HS-27A (cell line): Measurements from ENCODE around the gene CD180.

ENCODE experiments used
- DNase-seq: peaks from one replicate; pipeline ENCODE4 v3.0.0-alpha.2; 2012; ENCODE audit warnings: low read depth, missing footprints

The CD180 gene

DNA sequence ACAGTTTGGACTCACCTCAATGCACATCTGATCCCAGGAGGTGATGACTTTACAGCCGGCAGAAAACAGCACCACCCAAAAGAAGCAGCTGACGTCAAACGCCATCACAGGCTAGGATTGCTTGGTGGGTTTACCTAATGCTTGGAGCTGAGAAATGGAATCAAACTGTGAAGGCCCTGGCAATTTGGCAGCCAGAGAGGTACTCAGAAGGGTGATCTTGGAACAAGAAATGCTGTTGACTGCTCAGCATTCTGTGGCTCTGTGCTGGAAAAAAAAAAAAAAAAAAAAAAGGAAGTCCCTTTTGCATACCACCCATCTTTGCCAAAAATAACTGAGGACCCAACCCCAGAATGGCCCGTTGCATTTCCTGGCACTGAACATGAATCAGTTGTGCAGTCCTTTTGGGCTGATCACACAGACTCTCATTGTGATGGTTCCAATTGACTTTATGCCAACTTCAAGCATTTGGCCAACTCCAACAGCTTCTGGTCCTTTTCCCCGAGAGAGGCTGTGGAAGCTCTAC, at the start of gene CD180:
CD180 (minus strand) TSS at position 263 of the 523 bp plus-strand sequence; CDS start at position 105, 158 bp downstream.
- no peak for DNase-seq

DNA sequence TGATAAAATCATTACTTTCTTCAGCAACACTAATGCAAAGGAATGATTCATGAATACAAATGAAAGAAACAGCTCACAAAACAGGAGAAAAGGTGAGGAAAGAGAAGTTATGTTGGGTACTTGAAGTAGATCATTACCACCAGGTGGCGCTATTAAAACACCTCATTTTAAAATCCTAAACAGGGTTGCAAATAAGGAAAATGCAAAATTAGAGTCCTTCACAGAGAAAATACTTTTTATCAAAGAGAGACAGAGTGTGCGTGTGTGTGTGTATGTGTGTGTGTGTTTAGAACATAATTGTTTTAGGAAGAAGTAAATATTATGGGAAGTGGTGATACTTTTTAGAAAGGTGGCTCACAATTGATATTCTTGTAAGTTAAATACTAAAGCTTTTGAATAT, 49.5 kb upstream of the CD180 start:
- DNase-seq, result no peak

DNA sequence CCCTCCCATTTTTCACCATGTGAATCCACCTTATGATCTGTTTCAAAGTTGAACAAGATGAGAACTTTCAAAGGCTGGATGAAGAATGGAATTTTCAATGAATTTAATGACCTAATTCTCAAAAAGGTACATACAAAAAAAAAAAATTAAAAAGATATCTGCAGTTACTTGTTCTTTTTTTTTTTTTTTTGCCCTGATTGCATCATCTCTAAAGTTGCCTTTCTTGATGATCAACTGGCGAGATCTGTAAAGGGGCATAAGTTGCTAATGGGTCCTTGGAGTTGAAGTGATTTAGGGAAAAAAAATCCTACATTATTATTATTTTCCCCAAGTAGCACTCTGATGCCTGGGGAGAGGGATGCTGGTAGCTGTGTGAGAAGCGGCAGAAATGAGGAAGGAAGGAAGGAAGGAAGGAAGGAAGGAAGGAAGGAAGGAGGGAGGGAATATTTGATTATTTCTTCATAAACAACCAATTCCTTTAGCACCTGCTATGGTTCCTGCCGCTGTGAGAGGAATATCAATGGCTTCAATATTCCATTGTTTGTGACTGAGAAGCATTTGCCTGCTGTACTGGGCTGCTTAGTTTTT, 48.8 kb upstream of the CD180 start:
- no peak for DNase-seq

DNA sequence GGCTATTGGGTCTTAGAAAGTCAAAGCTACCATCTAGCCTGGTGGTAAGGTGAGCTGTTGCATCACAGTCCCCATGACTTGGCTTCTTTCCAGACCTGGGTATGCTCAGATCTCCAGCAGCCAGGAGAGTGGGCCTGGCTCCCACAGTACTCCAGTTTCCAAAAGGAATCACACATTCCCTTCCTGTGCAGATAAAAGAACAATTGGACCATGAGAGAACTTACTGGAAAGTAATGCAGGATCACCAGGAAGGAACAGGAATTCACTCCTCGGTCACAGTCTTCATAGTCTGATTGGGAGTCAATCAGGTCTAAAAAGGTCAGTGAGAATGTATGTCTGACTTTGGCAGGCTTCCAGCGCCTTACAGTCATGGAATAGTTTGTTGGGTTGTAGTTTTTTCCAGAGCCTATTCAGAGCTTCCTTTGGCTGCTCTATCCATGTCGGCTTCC, 47.8 kb upstream of the CD180 start:
- no peak for DNase-seq

DNA sequence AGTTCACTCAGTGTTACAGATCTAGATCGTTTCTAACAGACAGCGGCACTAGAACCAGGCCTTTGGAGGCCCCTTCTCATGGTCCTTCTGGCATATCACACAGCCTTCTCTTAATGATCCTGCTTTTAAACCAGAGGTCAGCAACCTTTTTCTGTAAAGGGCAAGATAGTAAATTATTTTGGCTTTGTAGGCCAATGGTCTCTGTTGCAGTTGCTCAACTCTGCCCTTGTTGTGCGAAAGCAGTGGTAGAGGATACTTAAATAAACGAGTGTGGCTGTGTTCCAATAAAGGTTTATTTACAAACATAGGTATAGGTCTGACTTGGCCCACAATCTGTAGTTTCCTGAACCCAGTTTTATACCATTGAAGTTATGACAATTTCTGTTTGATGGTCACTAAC, 47.3 kb upstream of the CD180 start:
- DNase-seq, result no peak

DNA sequence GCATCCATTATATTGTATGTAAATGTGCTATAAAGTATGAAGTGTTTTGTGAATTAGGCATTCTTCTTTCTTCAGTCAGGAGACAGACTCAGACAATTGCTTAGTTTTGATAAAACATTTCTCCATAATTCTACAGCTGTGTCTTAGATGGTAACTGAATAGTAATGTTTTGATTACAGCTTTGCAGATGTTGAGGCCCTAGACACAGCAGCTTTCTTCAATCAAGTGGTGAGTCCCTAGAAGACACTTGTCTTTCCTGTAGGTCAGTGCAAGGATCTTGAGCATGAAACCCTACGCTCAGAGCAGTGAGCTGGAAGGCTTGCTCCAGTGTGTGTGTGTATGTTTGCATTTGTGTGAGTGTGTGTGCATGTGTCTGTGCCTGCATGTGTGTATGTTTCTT, 46.8 kb upstream of the CD180 start:
- DNase-seq, result no peak

DNA sequence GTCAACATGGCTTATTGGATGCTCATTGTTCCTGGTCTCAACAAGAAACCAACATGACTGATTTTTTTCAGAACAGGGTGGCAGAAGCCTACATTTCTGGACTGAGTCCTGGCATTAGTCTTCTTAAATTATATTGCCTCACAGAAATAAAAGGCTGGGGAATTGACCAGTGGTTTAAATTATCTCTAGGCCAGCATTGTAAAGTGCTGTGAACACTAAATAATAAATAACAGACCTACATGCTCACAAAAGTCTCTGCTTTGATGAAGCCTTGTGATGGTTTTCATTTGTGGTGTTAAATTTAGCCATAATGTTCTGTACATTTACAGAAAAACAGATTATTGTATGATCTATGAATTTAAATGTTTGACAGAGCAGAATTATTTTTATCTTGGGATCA, 44.7 kb upstream of the CD180 start:
- DNase-seq, result no peak

DNA sequence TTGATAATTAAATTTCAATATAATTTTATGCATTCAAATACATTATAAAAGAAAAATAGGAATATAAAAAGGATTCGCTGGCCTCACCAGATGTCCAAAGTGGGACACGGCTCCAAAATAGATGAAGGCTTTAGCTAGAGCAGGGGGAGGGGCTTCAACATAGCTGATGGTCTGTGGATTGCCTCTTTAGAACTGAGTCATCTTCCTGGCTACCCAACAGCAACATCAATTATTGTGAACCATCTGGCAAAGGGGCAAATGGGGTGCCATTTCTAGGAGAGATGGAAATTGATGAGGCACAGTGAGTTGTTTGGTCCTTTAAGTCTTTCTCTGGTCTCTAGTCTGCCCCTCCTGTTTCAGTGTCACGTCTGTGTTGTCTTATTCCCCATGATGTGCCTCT, 44.2 kb upstream of the CD180 start:
- no peak for DNase-seq

DNA sequence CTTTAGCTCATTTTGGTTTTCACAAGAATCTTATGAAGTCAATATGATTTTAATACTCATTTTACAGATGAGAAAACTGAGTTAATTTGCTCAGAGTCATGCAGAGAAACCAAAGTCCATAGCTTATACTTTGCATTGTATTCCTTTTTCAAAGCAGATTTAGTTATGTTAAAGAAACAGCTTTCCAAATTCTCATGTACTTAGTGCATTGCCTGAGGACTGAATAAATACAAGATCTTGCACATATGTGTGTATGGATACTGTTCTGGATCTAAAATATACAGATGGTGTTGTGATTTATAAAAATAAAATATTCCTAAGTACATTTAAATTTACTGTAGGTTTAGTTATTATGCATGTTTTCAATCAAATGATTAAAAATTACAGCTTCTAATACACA, 43.5 kb upstream of the CD180 start:
- no peak for DNase-seq

DNA sequence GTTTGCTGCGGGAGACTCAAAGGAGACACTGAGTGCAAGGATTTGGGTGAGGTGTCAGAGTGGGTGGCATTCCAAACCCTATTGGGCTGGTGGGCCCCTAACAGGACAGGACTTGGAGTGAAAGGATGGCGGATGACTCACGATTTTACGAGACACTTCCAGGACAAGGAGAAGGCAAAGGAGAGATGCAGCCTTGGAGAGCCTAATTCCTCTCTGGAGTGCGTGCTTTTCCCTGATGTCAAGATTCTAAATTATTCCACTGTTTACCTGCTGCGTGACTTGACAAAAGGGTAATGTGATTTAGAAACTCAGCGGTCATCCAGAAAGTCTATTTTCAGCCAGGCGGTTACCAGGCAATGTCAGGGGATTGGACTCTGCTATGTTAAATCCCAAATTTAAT, 41.6 kb upstream of the CD180 start:
- no peak for DNase-seq

DNA sequence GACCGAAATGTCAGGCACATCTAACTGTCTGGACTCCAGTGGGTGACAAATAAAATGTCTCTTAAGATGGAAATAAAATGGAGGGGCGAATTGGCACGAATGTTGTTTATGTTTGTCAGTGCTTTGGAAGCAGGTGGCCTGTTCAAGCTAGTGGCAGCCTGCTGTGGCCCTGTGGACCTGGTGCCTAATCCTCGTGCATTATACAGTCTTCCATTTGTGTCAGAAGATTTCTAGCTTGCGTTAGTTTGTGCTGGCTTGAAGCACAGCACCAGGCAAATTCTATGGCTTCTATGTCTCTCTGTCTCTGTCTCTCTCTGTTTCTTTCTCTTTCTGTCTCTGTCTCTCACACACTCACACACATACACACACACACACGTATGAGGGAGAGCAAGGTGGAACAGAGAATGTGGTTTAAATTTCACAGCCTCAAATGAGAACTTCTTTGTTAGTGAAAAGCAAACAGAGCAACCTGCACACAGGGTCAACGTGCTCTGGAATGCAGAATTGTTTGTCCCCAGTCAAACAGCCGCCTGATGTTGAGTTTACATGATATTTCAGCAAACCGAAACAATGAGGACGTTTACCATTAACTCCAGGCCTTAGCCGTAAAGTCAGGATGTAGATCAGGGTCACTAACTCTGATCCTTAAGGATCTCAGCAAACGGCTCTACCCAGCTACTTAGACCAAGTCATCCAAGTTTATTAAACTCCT, 39.0 kb upstream of the CD180 start:
- DNase-seq, result no peak

DNA sequence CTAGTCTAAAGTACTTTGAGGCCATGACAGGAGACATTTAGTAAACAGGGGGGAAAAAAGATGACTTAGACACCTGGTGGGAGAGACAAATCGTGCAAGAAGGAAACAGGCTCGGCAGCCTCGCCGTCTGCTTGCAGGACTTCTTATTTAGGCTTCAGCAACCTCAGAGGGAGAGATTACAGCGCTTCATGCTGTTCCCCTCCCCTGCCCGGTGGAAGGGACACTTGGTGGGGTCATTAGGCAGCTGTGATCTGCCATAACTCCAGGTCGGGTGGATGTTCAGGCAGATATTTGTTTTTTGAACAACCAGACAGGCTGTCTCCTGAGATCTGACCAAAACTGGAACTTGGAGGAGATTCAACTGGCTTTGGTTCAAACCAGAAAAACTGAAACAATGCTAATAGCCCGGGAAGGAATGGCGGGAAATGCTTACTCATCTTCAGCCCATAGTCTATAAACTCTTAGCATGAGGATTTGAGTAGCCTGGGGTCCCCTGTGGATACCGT, 38.1 kb upstream of the CD180 start:
- no peak for DNase-seq

DNA sequence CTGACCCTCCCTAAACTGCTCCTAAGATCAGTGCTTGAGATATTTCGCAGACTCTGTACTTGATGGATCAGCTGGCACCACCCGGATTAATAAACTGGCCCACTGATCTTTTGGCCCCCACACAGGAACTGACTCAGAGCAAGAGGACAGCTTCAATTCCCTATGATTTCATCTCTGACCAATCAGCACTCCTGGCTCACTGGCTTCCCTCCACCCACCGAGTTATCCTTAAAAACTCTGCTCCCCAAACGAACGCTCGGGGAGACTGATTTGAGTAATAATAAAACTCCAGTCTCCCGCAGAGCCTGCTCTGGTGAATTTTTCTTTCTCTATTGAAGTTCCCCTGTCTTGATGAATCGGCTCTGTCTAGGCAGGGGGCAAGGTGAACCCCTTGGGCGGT, 36.5 kb upstream of the CD180 start:
- no peak for DNase-seq

DNA sequence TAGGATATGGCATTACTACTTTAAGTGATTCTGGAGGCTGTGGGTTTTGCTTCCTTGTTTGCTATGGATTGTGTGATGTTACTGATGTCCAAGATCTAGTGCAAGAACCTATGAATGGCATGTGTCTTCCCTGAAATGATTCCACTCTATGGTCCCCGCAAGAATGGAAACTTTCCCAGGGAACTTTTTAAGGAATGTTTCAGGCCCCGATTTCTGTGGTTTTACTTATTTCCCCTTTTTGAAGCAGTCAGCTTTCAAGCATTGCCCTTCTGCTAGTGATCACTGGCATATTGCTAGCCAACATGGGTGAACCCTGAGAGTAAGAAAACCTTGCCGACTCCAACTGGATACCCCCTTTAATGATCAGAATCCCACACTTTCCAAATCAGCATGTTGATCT, 26.6 kb upstream of the CD180 start:
- no peak for DNase-seq

DNA sequence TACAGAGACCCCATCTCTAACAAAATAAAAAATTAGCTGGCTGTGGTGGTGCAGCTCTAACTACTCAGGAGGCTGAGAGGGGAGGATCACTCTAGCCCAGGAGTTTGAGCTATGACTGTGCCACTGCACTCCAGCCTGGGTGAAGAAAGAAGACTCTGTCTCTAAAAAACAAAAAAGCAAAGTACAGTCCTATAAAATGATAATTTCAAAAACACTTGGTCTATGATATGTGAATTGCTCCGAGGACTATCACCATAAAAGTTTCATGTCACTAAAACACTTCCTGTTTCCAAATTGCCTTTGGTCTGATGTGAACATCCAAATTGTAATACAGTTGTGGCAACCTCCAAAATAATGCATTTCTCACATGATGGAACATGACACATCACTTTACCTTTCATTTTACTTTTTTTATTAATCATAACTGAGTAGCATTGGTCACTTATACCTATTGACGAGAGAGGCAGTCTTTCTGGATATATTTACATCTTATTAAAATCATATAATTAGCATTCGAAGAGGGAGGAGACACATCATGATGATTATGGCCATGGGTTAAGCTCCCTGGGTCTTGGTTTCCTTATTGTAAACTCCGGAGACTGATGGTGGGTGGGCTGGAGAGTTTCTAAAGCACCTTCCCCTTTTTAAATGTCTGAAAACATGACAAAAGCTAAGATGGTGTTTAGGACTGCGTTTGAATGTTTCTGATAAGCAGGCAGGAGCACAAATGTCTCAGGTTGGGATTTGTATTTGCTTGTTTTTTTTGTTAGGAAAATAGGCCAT, 25.8 kb upstream of the CD180 start:
- DNase-seq, result no peak

DNA sequence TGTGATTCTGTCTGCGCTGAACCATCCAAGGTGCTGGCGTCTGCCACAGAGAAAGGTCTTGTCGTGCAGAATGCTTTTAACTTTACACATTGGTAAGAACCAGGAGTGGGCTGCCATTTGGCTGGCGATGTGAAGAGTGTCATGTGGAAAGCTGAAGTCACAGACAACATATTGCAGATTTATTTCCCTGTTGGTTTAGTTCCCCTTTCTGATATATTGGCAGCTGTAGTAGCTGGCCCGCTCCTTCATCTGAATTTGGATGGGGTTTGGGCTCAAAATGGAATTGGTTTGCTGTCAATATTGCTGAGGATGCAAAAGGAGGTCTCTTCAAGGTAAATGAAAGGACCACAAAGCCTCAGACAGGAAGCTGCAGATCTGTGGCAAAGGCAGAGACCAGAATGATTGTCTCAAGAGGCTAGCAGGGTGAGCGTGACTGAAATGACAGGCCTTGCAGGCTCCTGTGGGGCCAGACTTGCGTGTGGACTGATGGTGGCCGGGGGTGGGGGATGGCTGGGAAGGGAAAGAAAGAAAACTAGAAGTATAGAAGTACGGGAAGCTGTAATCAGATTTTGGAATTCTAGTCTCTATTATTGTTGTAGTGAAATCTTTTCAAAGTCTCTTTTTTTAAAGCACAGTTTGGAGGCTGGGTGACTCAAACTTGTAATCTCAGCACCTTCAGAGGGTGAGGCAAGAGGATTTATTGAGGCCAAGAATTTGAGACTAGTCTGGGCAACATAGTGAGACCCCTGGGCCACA, 25.1 kb upstream of the CD180 start:
- DNase-seq, result no peak

DNA sequence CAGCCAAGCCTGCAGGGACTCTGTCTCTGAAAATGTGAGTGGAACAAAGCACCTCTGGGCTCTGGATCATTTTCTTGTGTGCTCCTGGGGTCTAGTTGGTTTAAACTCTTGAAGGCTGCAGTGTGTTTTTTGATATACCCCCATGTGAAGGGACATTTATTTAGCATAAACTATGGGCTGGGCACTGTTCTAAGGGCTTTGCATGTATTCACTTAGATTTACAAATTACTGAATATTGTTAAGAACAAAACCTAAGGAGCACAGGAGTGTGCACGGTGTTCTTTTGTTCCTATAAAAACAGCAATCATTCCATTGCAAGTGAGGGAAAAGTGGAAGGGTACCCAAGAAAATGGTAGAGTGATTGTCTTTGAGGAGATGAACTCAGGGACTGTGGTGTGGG, 20.0 kb upstream of the CD180 start:
- no peak for DNase-seq

DNA sequence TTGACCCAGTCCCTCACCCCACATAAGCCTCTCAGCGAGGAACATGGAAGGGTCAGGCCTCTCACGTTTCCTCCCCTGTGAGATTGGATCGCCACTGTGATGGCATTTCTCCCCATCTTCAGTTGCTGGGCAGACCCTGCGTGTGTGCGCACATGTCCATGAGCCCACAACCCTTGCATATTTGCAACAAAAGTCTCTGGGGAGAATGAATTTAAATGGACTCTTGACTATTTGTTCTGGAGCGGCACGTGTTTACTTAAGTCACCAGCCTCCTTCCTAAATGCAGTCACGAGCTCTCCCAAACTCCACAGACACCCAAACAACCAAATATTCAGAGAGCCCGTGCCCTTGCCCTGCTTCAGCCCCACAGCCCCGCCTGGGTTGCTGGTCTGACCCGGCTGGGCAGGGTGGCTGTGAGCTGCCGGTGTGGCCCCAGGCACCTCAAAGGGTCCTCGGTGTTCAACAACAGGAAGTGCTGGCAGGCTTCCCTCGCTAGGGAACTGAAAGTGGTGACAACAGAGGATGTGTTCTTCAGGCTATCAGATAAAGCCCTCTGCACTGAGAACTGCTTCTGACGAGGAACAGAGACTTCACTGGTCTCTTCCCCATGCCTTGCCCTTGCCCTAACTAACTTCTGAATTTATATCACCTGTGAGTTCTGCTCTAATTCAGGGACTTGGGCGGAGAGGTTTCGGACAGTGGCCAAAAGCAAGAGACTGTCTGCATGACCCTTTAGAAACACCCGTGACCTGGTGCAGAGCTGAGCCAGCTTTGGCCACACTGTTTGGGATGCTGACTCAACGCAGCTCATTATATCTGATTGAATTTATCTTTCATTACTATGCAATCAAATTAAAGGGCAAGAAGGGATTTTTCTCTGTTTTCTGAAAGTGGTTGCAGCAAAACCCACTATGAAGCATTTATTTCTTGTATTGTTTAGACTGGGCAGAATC, 19.2 kb upstream of the CD180 start:
- DNase-seq, result no peak

DNA sequence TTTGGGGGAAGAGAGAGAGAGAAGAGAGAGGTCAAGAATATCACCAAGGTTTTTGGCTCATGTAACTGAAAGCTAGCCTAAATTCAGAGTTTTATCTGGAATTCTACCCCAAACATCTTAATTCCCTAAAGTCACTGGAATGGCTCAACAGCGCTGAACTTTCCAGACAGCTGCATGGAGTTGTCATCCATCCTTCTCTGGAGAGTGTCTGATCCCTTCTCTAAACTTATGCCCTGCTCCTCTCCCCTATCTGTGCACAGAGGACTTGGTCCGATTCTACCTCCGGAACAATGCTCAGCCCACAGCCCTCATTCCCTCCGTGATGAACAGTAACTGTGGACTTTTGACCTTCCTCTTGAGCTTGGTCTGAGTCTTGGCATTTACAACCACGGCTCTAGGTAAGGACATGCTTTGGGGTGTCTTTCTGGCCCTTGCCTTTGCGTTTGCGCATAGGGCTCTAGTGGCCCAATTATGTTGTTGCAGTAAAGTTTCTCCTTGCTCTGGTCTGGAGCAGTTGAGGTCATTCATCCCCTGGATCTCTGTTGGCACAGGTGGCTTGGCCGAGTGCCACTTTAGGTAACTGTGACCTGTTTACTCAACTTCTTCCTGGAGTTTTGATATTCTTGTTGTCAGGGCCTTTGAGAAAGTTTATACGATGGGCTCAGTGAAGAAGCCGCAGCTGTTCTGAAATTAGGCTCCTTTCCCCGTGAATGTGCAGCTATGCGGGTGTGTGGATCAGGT, 18.3 kb upstream of the CD180 start:
- DNase-seq, result no peak

DNA sequence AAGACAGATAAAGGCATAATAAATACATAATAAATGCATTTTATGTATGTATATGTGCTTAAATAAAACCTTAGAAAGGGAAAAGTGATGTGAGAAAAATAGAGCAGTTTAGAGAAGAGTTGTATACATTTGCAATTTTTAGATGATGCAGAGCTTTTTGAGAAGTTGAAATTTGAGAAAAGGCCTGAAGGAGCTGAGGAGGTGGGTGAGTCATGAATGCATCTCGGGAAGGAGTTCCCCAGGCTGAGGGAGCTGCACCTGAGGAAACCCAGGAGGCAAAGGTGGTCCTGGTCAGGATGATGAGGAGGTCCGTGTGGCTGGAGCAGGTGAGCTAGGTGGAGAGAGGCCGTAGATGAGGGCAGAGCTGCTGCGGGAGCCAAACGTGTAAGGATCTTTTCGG, 17.4 kb upstream of the CD180 start:
- no peak for DNase-seq
